CD8-positive, alpha-beta memory T cell (primary cell): ENCODE data around the gene TRAFD1. TPM values are rescaled to one million over a fixed set of nuclear protein-coding genes. Genes with fewer than 3 reads are reported as not detected.

Source experiments
- CTCF ChIA-PET: fragments of 350-600 bp; sonication (Branson Sonifier 250); formaldehyde crosslinking; loops from one replicate; lab custom pipeline; 2021; ENCODE audit warnings: antibody characterized with exemption; lab: Charles Lee
- POLR2A ChIA-PET: fragments of 350-600 bp; sonication (Branson Sonifier 250); formaldehyde crosslinking; loops from one replicate; lab custom pipeline; 2021; ENCODE audit warnings: antibody characterized with exemption; lab: Charles Lee
- DNase-seq, 5 donors: peaks; one replicate each; pipeline versions ENCODE4 v3.0.0 to v3.0.0-alpha.2; 2020 to 2022; ENCODE audit warnings: mixed read lengths in 1 of 5
- H3K27ac ChIP-seq: one replicate; pipeline ENCODE4 v1.7.0; 2013; ENCODE audit warnings: low read depth, mild to moderate bottlenecking, low read length, moderate library complexity
- H3K27me3 ChIP-seq: 2 replicates; pipeline ENCODE4 v1.7.0; 2013; ENCODE audit warnings: low read length, mild to moderate bottlenecking; ENCODE audit not compliant: insufficient read depth, poor library complexity, severe bottlenecking
- H3K36me3 ChIP-seq: 2 replicates; pipeline ENCODE4 v1.7.0; 2013; ENCODE audit warnings: mild to moderate bottlenecking, low read length, moderate library complexity; ENCODE audit not compliant: insufficient read depth
- H3K4me1 ChIP-seq: 2 replicates; pipeline ENCODE4 v1.7.0; 2013; ENCODE audit warnings: mild to moderate bottlenecking, low read length, moderate library complexity; ENCODE audit not compliant: insufficient read depth
- H3K4me3 ChIP-seq: 2 replicates; pipeline ENCODE4 v1.7.0; 2013; ENCODE audit warnings: mild to moderate bottlenecking, low read length
- H3K9me3 ChIP-seq: 2 replicates; pipeline ENCODE4 v1.7.0; 2013; ENCODE audit warnings: mild to moderate bottlenecking, low read length
- H3K27ac Mint-ChIP-seq, 8 donors: one replicate each; pipeline ENCODE4 v1.8.0; 2020 to 2021; ENCODE audit warnings: mixed read lengths in 8 of 8, mild to moderate bottlenecking in 6 of 8, inconsistent platforms in 3 of 8, moderate library complexity in 3 of 8
- H3K27me3 Mint-ChIP-seq, 2 donors: one replicate each; pipeline ENCODE4 v1.8.0; 2020 to 2021; ENCODE audit warnings: mixed read lengths in 2 of 2, mild to moderate bottlenecking in 1 of 2, moderate library complexity in 1 of 2
- H3K36me3 Mint-ChIP-seq, 3 donors: one replicate each; pipeline ENCODE4 v1.8.0; 2020 to 2021; ENCODE audit warnings: mixed read lengths in 3 of 3, inconsistent platforms in 1 of 3, mild to moderate bottlenecking in 1 of 3
- H3K4me1 Mint-ChIP-seq, 3 donors: one replicate each; pipeline ENCODE4 v1.8.0; 2020 to 2021; ENCODE audit warnings: mixed read lengths in 3 of 3, inconsistent platforms in 1 of 3, mild to moderate bottlenecking in 1 of 3
- H3K4me3 Mint-ChIP-seq, 7 donors: one replicate each; pipeline ENCODE4 v1.8.0; 2020 to 2021; ENCODE audit warnings: mixed read lengths in 7 of 7, mild to moderate bottlenecking in 6 of 7, moderate library complexity in 4 of 7, inconsistent platforms in 2 of 7
- H3K9me3 Mint-ChIP-seq, 5 donors: one replicate each; pipeline ENCODE4 v1.8.0; 2020 to 2022; ENCODE audit warnings: mixed read lengths in 5 of 5, mild to moderate bottlenecking in 3 of 5, moderate library complexity in 2 of 5, inconsistent platforms in 1 of 5
- polyA plus RNA-seq: library from polyadenylated mRNA; unstranded; fragments of 300-500 nt; fragmentation: Illumina TruSeq; gene quantifications from one replicate; pipeline ENCODE4 v1.2.3, GENCODE V29; 2021
- total RNA-seq, 2 experiments: library from RNA; stranded (reverse); gene quantifications; one replicate each; pipeline ENCODE4 v1.2.3, GENCODE V29; 2021

Gene TRAFD1
- total and polyA plus RNA-seq, 3 experiments from 2014 or later, result 34.5 to 55.6 (median 34.5) TPM

- Histone ChIP-seq H3K27ac (no peak overlapping the region), H3K9me3 (no peaks in the 10 kb centered on the region), H3K4me1 (no peaks in the 10 kb centered on the region), H3K27me3 (no peaks in the 10 kb centered on the region), H3K36me3 (peaks cover 18% of the 10 kb centered on the region), H3K4me3 (no peak overlapping the region)
- Mint-ChIP-seq H3K27me3 (no peaks in the 10 kb centered on the region), H3K27ac (peak overlapping the region in 2 of 8 donors; percentile 12 to 61), H3K36me3 (peaks cover 0 to 73% (median 20%) of the 10 kb centered on the region in 3 donors), H3K4me3 (no peak overlapping the region), H3K4me1 (peaks cover under 1 to 5% (median under 1%) of the 10 kb centered on the region in 3 donors), H3K9me3 (no peaks in the 10 kb centered on the region)
- ChIA-PET POLR2A (no interaction called here), CTCF (interaction anchor here (0.6 kb wide), 1 partner anchor 361 kb away, joined by 3 read pairs; no protein-coding TSS in a partner anchor)
- DNase-seq, result no peak
These were observed 50.2 kb downstream of the TRAFD1 start for GRCh38 chr12:112175361-112176155.

- no peak overlapping the region for H3K4me3 ChIP-seq
- peaks cover 0 to 74% (median 22%) of the 10 kb centered on the region in 3 donors for H3K36me3 Mint-ChIP-seq
- H3K27ac ChIP-seq, result no peak overlapping the region
- peak overlapping the region in 2 of 8 donors; percentile 61 to 68 for H3K27ac Mint-ChIP-seq
- H3K9me3 ChIP-seq, result no peaks in the 10 kb centered on the region
- H3K27me3 Mint-ChIP-seq, result no peaks in the 10 kb centered on the region
- H3K36me3 ChIP-seq, result peaks cover 18% of the 10 kb centered on the region
- no peaks in the 10 kb centered on the region for H3K4me1 Mint-ChIP-seq
- no peaks in the 10 kb centered on the region for H3K27me3 ChIP-seq
- no peaks in the 10 kb centered on the region for H3K9me3 Mint-ChIP-seq
- POLR2A ChIA-PET, result no interaction called here
- DNase-seq, result no peak
- H3K4me3 Mint-ChIP-seq, result no peak overlapping the region
- no peaks in the 10 kb centered on the region for H3K4me1 ChIP-seq
- CTCF ChIA-PET, result interaction anchor here (0.6 kb wide), 1 partner anchor 362 kb away, joined by 3 read pairs; no protein-coding TSS in a partner anchor
These were observed 51.1 kb downstream of the TRAFD1 start for GRCh38 chr12:112176321-112177010.

GRCh38 chr12:112178796-112179195 is 53.4 kb downstream of the TRAFD1 start:
- peaks cover 0 to 73% (median 23%) of the 10 kb centered on the region in 3 donors for H3K36me3 Mint-ChIP-seq
- DNase-seq, result no peak
- peaks cover 0 to 3% (median 0%) of the 10 kb centered on the region in 3 donors for H3K4me1 Mint-ChIP-seq
- Histone ChIP-seq H3K27ac (no peak overlapping the region), H3K36me3 (peaks cover 24% of the 10 kb centered on the region), H3K27me3 (no peaks in the 10 kb centered on the region), H3K4me1 (no peaks in the 10 kb centered on the region), H3K9me3 (no peaks in the 10 kb centered on the region), H3K4me3 (no peak overlapping the region)
- CTCF ChIA-PET, result no interaction called here
- H3K4me3 Mint-ChIP-seq, result no peak overlapping the region
- H3K9me3 Mint-ChIP-seq, result no peaks in the 10 kb centered on the region
- no peak overlapping the region for H3K27ac Mint-ChIP-seq
- no peaks in the 10 kb centered on the region for H3K27me3 Mint-ChIP-seq
- POLR2A ChIA-PET, result no interaction called here

- H3K4me1 Mint-ChIP-seq, result peaks cover 0 to 3% (median 0%) of the 10 kb centered on the region in 3 donors
- no peaks in the 10 kb centered on the region for H3K27me3 ChIP-seq
- CTCF ChIA-PET, result no interaction called here
These were observed 54.0 kb downstream of the TRAFD1 start for GRCh38 chr12:112179341-112179740.

GRCh38 chr12:112179916-112180315 is 54.6 kb downstream of the TRAFD1 start:
- H3K4me1 ChIP-seq, result no peaks in the 10 kb centered on the region
- no peak overlapping the region for H3K4me3 Mint-ChIP-seq
- no peaks in the 10 kb centered on the region for H3K27me3 ChIP-seq
- peaks cover 0 to 80% (median 26%) of the 10 kb centered on the region in 3 donors for H3K36me3 Mint-ChIP-seq
- no peak for DNase-seq
- no peaks in the 10 kb centered on the region for H3K27me3 Mint-ChIP-seq
- H3K27ac Mint-ChIP-seq, result peak overlapping the region in 2 of 8 donors; percentile 24 to 51
- CTCF ChIA-PET, result no interaction called here
- H3K4me3 ChIP-seq, result no peak overlapping the region
- no peak overlapping the region for H3K27ac ChIP-seq
- H3K9me3 ChIP-seq, result no peaks in the 10 kb centered on the region
- POLR2A ChIA-PET, result no interaction called here
- no peaks in the 10 kb centered on the region for H3K9me3 Mint-ChIP-seq
- peaks cover 0 to 3% (median 0%) of the 10 kb centered on the region in 3 donors for H3K4me1 Mint-ChIP-seq
- peaks cover 24% of the 10 kb centered on the region for H3K36me3 ChIP-seq

More at GRCh38 chr12:112179341-112179740, 54.0 kb downstream of the TRAFD1 start:
- DNase-seq, result no peak
- no peak overlapping the region for H3K27ac ChIP-seq
- H3K4me3 Mint-ChIP-seq, result no peak overlapping the region
- no peaks in the 10 kb centered on the region for H3K9me3 ChIP-seq
- H3K4me1 ChIP-seq, result no peaks in the 10 kb centered on the region
- no peaks in the 10 kb centered on the region for H3K9me3 Mint-ChIP-seq
- POLR2A ChIA-PET, result no interaction called here
- no peak overlapping the region for H3K4me3 ChIP-seq
- peak overlapping the region in 1 of 8 donors; percentile 47 for H3K27ac Mint-ChIP-seq
- no peaks in the 10 kb centered on the region for H3K27me3 Mint-ChIP-seq
- H3K36me3 Mint-ChIP-seq, result peaks cover 0 to 78% (median 25%) of the 10 kb centered on the region in 3 donors
- H3K36me3 ChIP-seq, result peaks cover 24% of the 10 kb centered on the region

- ChIA-PET POLR2A (interaction anchor here (0.6 kb wide), 1 partner anchor 663 kb away, joined by 3 read pairs; no protein-coding TSS in a partner anchor), CTCF (no interaction called here)
- peaks cover 21% of the 10 kb centered on the region for H3K36me3 ChIP-seq
- no peak overlapping the region for H3K4me3 ChIP-seq
- peaks cover 0 to 3% (median 0%) of the 10 kb centered on the region in 3 donors for H3K4me1 Mint-ChIP-seq
- DNase-seq, result no peak
- no peaks in the 10 kb centered on the region for H3K4me1 ChIP-seq
- no peaks in the 10 kb centered on the region for H3K27me3 Mint-ChIP-seq
- peaks cover 0 to 79% (median 21%) of the 10 kb centered on the region in 3 donors for H3K36me3 Mint-ChIP-seq
- H3K27ac ChIP-seq, result no peak overlapping the region
- H3K4me3 Mint-ChIP-seq, result no peak overlapping the region
- H3K9me3 Mint-ChIP-seq, result no peaks in the 10 kb centered on the region
- no peaks in the 10 kb centered on the region for H3K9me3 ChIP-seq
- no peaks in the 10 kb centered on the region for H3K27me3 ChIP-seq
- H3K27ac Mint-ChIP-seq, result peak overlapping the region in 1 of 8 donors; percentile 67
These were observed 55.1 kb downstream of the TRAFD1 start for GRCh38 chr12:112180422-112180821.

GRCh38 chr12:112182499-112182898 is 57.1 kb downstream of the TRAFD1 start:
- H3K36me3 Mint-ChIP-seq, result peaks cover 0 to 70% (median 17%) of the 10 kb centered on the region in 3 donors
- no peak overlapping the region for H3K4me3 Mint-ChIP-seq
- Histone ChIP-seq H3K9me3 (no peaks in the 10 kb centered on the region), H3K4me3 (no peak overlapping the region), H3K4me1 (no peaks in the 10 kb centered on the region), H3K27ac (no peak overlapping the region), H3K27me3 (no peaks in the 10 kb centered on the region), H3K36me3 (peaks cover 6% of the 10 kb centered on the region)
- H3K27me3 Mint-ChIP-seq, result no peaks in the 10 kb centered on the region
- H3K4me1 Mint-ChIP-seq, result peaks cover 0 to 3% (median 0%) of the 10 kb centered on the region in 3 donors
- no peak for DNase-seq
- no peaks in the 10 kb centered on the region for H3K9me3 Mint-ChIP-seq
- ChIA-PET POLR2A (no interaction called here), CTCF (interaction anchor here (0.5 kb wide), 1 partner anchor 301 kb away, joined by 3 read pairs; no protein-coding TSS in a partner anchor)
- peak overlapping the region in 3 of 8 donors; percentile 17 to 50 (median 33) for H3K27ac Mint-ChIP-seq
